ENCODE measurements around the gene DNAH6.
"Not testable (repeated sequence)": the region's sequence is repeated elsewhere in the genome, so short reads cannot be mapped to it uniquely, and the experiment has no call there.

Gene DNAH6

GRCh38 chr2:84841577-84841976 lies 325.3 kb downstream of the DNAH6 start:
- no peak for DNase-seq (ENCODE audit: low read depth in 2 of 2)

GRCh38 chr2:84844141-84844540 lies 327.8 kb downstream of the DNAH6 start:
- no peak for DNase-seq (ENCODE audit: low read depth in 2 of 2)

GRCh38 chr2:84846041-84846663 lies 329.9 kb downstream of the DNAH6 start:
- peak in 1 of 2 donors; percentile 48 for DNase-seq (ENCODE audit: low read depth in 2 of 2)

- no peak for DNase-seq (ENCODE audit: low read depth in 2 of 2)
Measured at GRCh38 chr2:84846741-84847142, 330.4 kb downstream of the DNAH6 start.

GRCh38 chr2:84847326-84848050 lies 331.2 kb downstream of the DNAH6 start:
- DNase-seq (ENCODE audit: low read depth in 2 of 2), result no peak

- peak in 1 of 2 donors; percentile 43 for DNase-seq (ENCODE audit: low read depth in 2 of 2)
Measured at GRCh38 chr2:84849271-84849952, 333.1 kb downstream of the DNAH6 start.

GRCh38 chr2:84850471-84850870 lies 334.2 kb downstream of the DNAH6 start:
- no peak for DNase-seq (ENCODE audit: low read depth in 2 of 2)

GRCh38 chr2:84851876-84852275 lies 335.6 kb downstream of the DNAH6 start:
- no peak for DNase-seq (ENCODE audit: low read depth in 2 of 2)

GRCh38 chr2:84854850-84855249 lies 338.6 kb downstream of the DNAH6 start:
- DNase-seq (ENCODE audit: low read depth in 2 of 2), result no peak

GRCh38 chr2:84855731-84856130 lies 339.4 kb downstream of the DNAH6 start:
- DNase-seq (ENCODE audit: low read depth in 2 of 2), result no peak

- no peak for DNase-seq (ENCODE audit: low read depth in 2 of 2)
Measured at GRCh38 chr2:84856787-84857186, 340.5 kb downstream of the DNAH6 start.

- DNase-seq (ENCODE audit: low read depth in 2 of 2), result no peak
Measured at GRCh38 chr2:84857566-84857965, 341.3 kb downstream of the DNAH6 start.

GRCh38 chr2:84858123-84858522 lies 341.8 kb downstream of the DNAH6 start:
- no peak for DNase-seq (ENCODE audit: low read depth in 2 of 2)

GRCh38 chr2:84858937-84859336 lies 342.6 kb downstream of the DNAH6 start:
- no peak for DNase-seq (ENCODE audit: low read depth in 2 of 2)

GRCh38 chr2:84861539-84861938 lies 345.2 kb downstream of the DNAH6 start:
- DNase-seq (ENCODE audit: low read depth in 2 of 2), result no peak

- DNase-seq (ENCODE audit: low read depth in 2 of 2), result no peak
Measured at GRCh38 chr2:84862006-84862405, 345.7 kb downstream of the DNAH6 start.

GRCh38 chr2:84865181-84865783 lies 349.0 kb downstream of the DNAH6 start:
- no peak for DNase-seq (ENCODE audit: low read depth in 2 of 2)

GRCh38 chr2:84866122-84866521 lies 349.8 kb downstream of the DNAH6 start:
- DNase-seq (ENCODE audit: low read depth in 2 of 2), result no peak

- DNase-seq (ENCODE audit: low read depth in 2 of 2), result not testable (repeated sequence)
Measured at GRCh38 chr2:84868327-84868726, 352.0 kb downstream of the DNAH6 start.

Data from stimulated activated CD4-positive, alpha-beta T cell treated with anti-CD3 and anti-CD28 coated beads, Interleukin-1b, Interleukin-23, amount 100 ng/mL, for 4 hours (primary cell).